Type B pancreatic cell (in vitro differentiated cells): ENCODE measurements around the gene LIG3. TPM values are rescaled to one million over a fixed set of nuclear protein-coding genes. Genes with fewer than 3 reads are reported as not detected.
"Not testable (repeated sequence)": the region's sequence is repeated elsewhere in the genome, so short reads cannot be mapped to it uniquely, and the experiment has no call there.

Experiments used
- DNase-seq: peaks from one replicate; pipeline ENCODE4 v3.0.0; 2021; ENCODE audit warnings: mixed read lengths; ENCODE audit not compliant: unreplicated experiment; ENCODE audit errors: extremely low spot score
- H3K27ac Mint-ChIP-seq: 2 replicates; pipeline ENCODE4 v1.8.0; 2021; ENCODE audit warnings: mild to moderate bottlenecking, mixed read lengths
- H3K27me3 Mint-ChIP-seq: 2 replicates; pipeline ENCODE4 v1.8.0; 2021; ENCODE audit warnings: mixed read lengths
- H3K36me3 Mint-ChIP-seq: 2 replicates; pipeline ENCODE4 v1.8.0; 2021; ENCODE audit warnings: mixed read lengths
- H3K4me1 Mint-ChIP-seq: one replicate; pipeline ENCODE4 v1.8.0; 2021; ENCODE audit warnings: mixed read lengths; ENCODE audit not compliant: unreplicated experiment
- H3K4me3 Mint-ChIP-seq: 2 replicates; pipeline ENCODE4 v1.8.0; 2021; ENCODE audit warnings: mild to moderate bottlenecking, mixed read lengths
- H3K9me3 Mint-ChIP-seq: 2 replicates; pipeline ENCODE4 v1.8.0; 2021; ENCODE audit warnings: mixed read lengths
- long read RNA-seq: library from polyadenylated mRNA; unstranded; transcript quantifications from one replicate; pipeline ENCODE4 v2.0.0, GENCODE V29; 2020
- total RNA-seq: library from RNA; stranded (reverse); gene quantifications from 2 replicates; pipeline ENCODE4 v1.2.1, GENCODE V29; 2021; ENCODE audit warnings: low replicate concordance
- TF ChIP-seq, protein P1 (sequence below): fragments of 200-600 bp; sonication (generic); conservative IDR thresholded peaks from 2 replicates; pipeline ENCODE4 v1.5.0; 2021; ENCODE audit warnings: antibody characterized with exemption, mild to moderate bottlenecking

LIG3 gene
- 52.6 and 73.0 TPM in 2 replicates for total RNA-seq
- long read RNA-seq, full-length matches to known transcripts = 44 of 82 reads
- long read RNA-seq, partial matches to known transcripts = 19 of 82 reads
- long read RNA-seq, other reads (novel, unspliced or antisense) = 19 of 82 reads

DNA sequence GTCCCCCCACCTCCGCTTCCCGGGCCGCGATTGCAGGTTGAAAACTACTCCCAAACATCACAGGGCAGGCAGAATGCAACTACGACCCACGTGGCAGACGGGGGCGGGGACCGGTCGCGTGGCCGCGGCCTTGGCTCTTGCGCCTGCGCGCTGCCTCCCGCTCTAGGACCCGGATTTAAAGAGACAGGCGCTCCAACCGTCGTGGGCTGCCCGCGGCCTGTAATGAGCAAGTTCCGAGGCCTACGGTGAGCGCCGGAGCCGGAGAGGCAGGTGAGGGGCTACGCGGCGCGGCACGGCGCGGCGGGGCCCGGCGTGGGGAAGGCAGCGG, at the start of gene LIG3:
Gene LIG3 (plus strand): TSS at position 160 of the 328 bp plus-strand sequence. CDS start 2,494 bp downstream, outside the sequence.
- Mint-ChIP-seq H3K4me3 (peak within 1 kb of the TSS; percentile 93), H3K27ac (peak within 1 kb of the TSS; percentile 97), H3K9me3 (no peaks in the 10 kb centered on the region), H3K4me1 (peaks cover 36% of the 10 kb centered on the region), H3K27me3 (no peaks in the 10 kb centered on the region), H3K36me3 (peaks cover 17% of the 10 kb centered on the region)
- peak; percentile 96 for DNase-seq
- TF ChIP-seq, protein P1, sequence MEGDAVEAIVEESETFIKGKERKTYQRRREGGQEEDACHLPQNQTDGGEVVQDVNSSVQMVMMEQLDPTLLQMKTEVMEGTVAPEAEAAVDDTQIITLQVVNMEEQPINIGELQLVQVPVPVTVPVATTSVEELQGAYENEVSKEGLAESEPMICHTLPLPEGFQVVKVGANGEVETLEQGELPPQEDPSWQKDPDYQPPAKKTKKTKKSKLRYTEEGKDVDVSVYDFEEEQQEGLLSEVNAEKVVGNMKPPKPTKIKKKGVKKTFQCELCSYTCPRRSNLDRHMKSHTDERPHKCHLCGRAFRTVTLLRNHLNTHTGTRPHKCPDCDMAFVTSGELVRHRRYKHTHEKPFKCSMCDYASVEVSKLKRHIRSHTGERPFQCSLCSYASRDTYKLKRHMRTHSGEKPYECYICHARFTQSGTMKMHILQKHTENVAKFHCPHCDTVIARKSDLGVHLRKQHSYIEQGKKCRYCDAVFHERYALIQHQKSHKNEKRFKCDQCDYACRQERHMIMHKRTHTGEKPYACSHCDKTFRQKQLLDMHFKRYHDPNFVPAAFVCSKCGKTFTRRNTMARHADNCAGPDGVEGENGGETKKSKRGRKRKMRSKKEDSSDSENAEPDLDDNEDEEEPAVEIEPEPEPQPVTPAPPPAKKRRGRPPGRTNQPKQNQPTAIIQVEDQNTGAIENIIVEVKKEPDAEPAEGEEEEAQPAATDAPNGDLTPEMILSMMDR = no peak

DNA sequence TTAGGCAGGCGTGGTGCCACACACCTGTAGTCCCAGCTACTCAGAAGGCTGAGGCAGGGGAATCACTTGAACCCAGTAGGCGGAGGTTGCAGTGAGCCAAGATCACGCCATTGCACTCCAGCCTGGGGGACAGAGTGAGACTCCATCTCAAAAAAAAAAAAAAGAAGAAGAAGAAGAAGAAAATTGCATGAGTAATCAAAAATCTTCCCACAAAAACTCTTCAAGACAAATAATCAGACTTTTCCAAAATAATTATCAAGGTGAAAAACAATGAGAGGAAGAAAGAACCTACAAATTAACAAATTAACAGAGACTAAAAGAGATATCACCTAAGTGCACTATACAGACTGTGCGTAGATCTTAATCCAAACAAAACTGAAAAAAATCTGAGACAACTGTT, 29.5 kb upstream of the LIG3 start:
- not testable (repeated sequence) for H3K4me1 Mint-ChIP-seq, H3K4me3 Mint-ChIP-seq, H3K36me3 Mint-ChIP-seq, H3K9me3 Mint-ChIP-seq, H3K27ac Mint-ChIP-seq, DNase-seq
- peaks cover 25% of the 10 kb centered on the region for H3K27me3 Mint-ChIP-seq

DNA sequence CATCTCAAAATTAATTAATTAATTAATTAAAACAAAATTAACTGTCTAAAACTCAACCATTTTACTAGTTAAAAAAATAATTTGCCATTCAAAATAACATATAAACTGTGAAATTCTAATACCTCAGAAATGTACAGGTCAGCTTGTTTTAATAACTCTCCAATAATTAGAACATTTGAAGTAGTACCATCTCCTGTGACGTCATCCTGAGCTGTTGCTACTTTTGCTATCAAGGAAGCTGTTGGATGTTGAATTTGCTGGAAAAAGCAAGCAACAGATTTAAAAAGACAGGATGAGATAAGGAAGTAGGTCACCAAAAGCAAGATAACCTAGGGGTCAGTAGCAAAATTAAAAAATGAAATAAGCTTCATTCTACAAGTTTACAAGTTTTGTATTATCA, 21.9 kb upstream of the LIG3 start:
- H3K27me3 Mint-ChIP-seq = peaks cover 18% of the 10 kb centered on the region
- H3K36me3 Mint-ChIP-seq = peaks cover 4% of the 10 kb centered on the region
- TF ChIP-seq, protein P1 = no peak
- H3K9me3 Mint-ChIP-seq = no peaks in the 10 kb centered on the region
- H3K27ac Mint-ChIP-seq = no peak overlapping the region
- peaks cover 14% of the 10 kb centered on the region for H3K4me1 Mint-ChIP-seq
- no peak overlapping the region for H3K4me3 Mint-ChIP-seq
- no peak for DNase-seq

DNA sequence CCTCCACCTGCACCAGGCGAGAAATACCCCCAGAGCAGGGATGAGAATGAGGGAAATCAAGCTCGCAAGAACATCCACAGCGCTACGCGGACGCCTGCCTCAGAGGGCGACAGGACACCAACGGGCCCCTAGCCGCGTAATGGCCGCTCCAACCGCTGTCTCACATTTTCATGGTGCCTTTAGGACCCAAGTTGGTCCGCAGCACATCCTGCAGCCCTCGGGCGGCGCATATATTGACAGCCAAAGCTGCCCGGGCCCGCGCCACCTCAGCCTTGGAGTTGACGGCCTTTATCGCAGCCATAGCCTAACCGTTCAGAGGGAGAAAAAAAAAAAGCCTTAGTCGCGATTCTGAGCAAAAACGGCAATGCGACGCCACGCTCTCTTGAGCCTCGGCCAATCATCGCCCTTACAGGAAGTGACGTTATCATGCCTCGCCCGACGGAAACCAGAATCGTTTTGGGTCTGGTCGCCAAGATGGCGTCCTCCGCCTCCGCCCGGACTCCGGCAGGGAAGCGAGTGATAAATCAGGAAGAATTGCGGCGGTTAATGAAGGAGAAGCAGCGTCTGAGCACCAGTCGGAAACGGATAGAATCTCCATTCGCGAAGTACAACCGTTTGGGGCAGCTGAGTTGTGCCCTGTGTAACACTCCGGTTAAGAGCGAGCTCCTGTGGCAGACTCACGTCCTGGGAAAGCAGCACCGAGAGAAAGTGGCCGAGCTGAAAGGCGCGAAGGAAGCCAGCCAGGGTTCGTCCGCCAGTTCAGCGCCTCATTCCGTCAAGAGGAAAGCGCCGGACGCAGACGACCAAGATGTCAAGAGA, 19.0 kb upstream of the LIG3 start, which contains the start of the genes CCT6B and ZNF830:
Gene CCT6B (minus strand): TSS at position 368 of the 819 bp plus-strand sequence. CDS start 67 bp downstream, at position 301.
Gene ZNF830 (plus strand): TSS at position 448 of the 819 bp plus-strand sequence. CDS start 27 bp downstream, at position 475.
- Mint-ChIP-seq H3K9me3 (no peaks in the 10 kb centered on the region), H3K4me1 (peaks cover 14% of the 10 kb centered on the region), H3K27me3 (peaks cover 9% of the 10 kb centered on the region), H3K4me3 (peak within 1 kb of the TSS; percentile 100), H3K27ac (peak within 1 kb of the TSS; percentile 98), H3K36me3 (peaks cover 8% of the 10 kb centered on the region)
- DNase-seq = peak; percentile 90
- TF ChIP-seq, protein P1 = no peak

DNA sequence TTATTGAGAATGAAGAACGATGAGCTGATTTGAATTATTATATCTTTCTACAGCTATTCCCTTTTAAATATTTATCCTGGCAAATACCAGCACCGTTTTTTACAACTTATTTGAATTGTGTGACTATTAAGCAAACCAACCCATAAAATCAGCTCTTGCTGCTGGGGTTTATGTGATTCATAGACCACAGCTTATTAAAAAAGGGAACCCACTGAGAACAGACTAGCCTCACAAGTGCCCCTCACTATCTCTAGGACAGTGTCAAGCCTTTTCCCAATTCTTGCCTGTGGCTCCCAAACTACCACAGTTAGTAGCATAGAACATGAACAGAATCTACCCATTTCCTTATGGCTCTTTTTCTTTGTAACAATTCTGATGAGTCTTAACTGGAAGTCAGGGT, 6.1 kb upstream of the LIG3 start:
- DNase-seq = no peak
- peaks cover 15% of the 10 kb centered on the region for H3K27me3 Mint-ChIP-seq
- H3K36me3 Mint-ChIP-seq = no peaks in the 10 kb centered on the region
- no peaks in the 10 kb centered on the region for H3K9me3 Mint-ChIP-seq
- TF ChIP-seq, protein P1 = no peak
- H3K4me3 Mint-ChIP-seq = no peak overlapping the region
- H3K4me1 Mint-ChIP-seq = no peaks in the 10 kb centered on the region
- no peak overlapping the region for H3K27ac Mint-ChIP-seq
